Upper lobe of left lung (tissue), 4 donors: ENCODE results near the gene SERPINA5.

Source experiments
- CTCF ChIP-seq, 6 experiments: fragments of 450-650 bp in 4 of 6; fragments of 200-600 bp in 2 of 6; sonication (generic) in 2 of 6; IDR thresholded peaks; one replicate each; pipeline ENCODE4 v1.5.1; 2016 to 2019; ENCODE audit warnings: antibody characterized with exemption in 6 of 6
- POLR2A ChIP-seq, 4 donors: fragments of 450-650 bp; IDR thresholded peaks; one replicate each; pipeline ENCODE4 v1.5.1; 2016 to 2017; ENCODE audit warnings: antibody characterized with exemption in 4 of 4, mild to moderate bottlenecking in 2 of 4
- POLR2AphosphoS5 ChIP-seq, 2 donors: sonication (generic); formaldehyde crosslinking; IDR thresholded peaks; one replicate each; pipeline ENCODE4 v1.5.1; 2017; ENCODE audit warnings: antibody characterized with exemption in 2 of 2

GRCh38 chr14:94641632-94641955, 60.4 kb downstream of the SERPINA5 start:
- TF ChIP-seq CTCF (IDR thresholded peaks at IDR 0.05) (no peak), POLR2A (IDR thresholded peaks at IDR 0.05) (no peak), POLR2AphosphoS5 (IDR thresholded peaks at IDR 0.05) (no peak)
